Memory B cell (primary cell): ENCODE measurements around the gene ADD1.
"Not testable (repeated sequence)": the region's sequence is repeated elsewhere in the genome, so short reads cannot be mapped to it uniquely, and the experiment has no call there.

Source experiments
- ATAC-seq: fragments of 150-1000 bp; cut with Tn5 transposase; 2 replicates; pipeline ENCODE4 v1.10.0; 2021; ENCODE audit warnings: low read depth, mild to moderate bottlenecking, moderate library complexity
- DNase-seq, 2 donors: peaks; one replicate each; pipeline ENCODE4 v3.0.0; 2022; ENCODE audit warnings: low spot score in 2 of 2
- H3K27ac Mint-ChIP-seq: one replicate; pipeline ENCODE4 v1.8.0; 2022; ENCODE audit warnings: mild to moderate bottlenecking, moderate library complexity, mixed read lengths
- H3K27me3 Mint-ChIP-seq: one replicate; pipeline ENCODE4 v1.8.0; 2022; ENCODE audit warnings: mixed read lengths
- H3K36me3 Mint-ChIP-seq: one replicate; pipeline ENCODE4 v1.8.0; 2022; ENCODE audit warnings: mild to moderate bottlenecking, mixed read lengths
- H3K4me1 Mint-ChIP-seq: one replicate; pipeline ENCODE4 v1.8.0; 2022; ENCODE audit warnings: mixed read lengths
- H3K4me3 Mint-ChIP-seq: one replicate; pipeline ENCODE4 v1.8.0; 2022; ENCODE audit warnings: mild to moderate bottlenecking, moderate library complexity, mixed read lengths
- H3K9me3 Mint-ChIP-seq: one replicate; pipeline ENCODE4 v1.8.0; 2022; ENCODE audit warnings: mixed read lengths

ADD1 gene

GRCh38 chr4:2922453-2923101 lies 78.9 kb downstream of the ADD1 start:
- Mint-ChIP-seq H3K27ac (peak overlapping the region; percentile 99), H3K4me1 (peaks cover 46% of the 10 kb centered on the region), H3K36me3 (peaks cover 38% of the 10 kb centered on the region), H3K4me3 (peak overlapping the region; percentile 65)
- ATAC-seq (peak; percentile 24), DNase-seq (peak; percentile 42 to 54)
- not testable (repeated sequence) for H3K9me3 Mint-ChIP-seq, H3K27me3 Mint-ChIP-seq

GRCh38 chr4:2923141-2923551 lies 79.5 kb downstream of the ADD1 start:
- Mint-ChIP-seq H3K9me3 (peaks cover 3% of the 10 kb centered on the region), H3K27ac (peak overlapping the region; percentile 99), H3K4me3 (peak overlapping the region; percentile 65), H3K4me1 (peaks cover 42% of the 10 kb centered on the region), H3K27me3 (no peaks in the 10 kb centered on the region), H3K36me3 (peaks cover 42% of the 10 kb centered on the region)
- DNase-seq (no peak), ATAC-seq (no peak)

GRCh38 chr4:2923668-2924173 lies 80.1 kb downstream of the ADD1 start:
- Mint-ChIP-seq H3K27me3 (no peaks in the 10 kb centered on the region), H3K27ac (peak overlapping the region; percentile 99), H3K36me3 (peaks cover 43% of the 10 kb centered on the region), H3K9me3 (peaks cover 3% of the 10 kb centered on the region), H3K4me3 (peak overlapping the region; percentile 62), H3K4me1 (peaks cover 36% of the 10 kb centered on the region)
- no peak for ATAC-seq
- no peak for DNase-seq

- DNase-seq (no peak), ATAC-seq (no peak)
- Mint-ChIP-seq H3K9me3 (peaks cover 3% of the 10 kb centered on the region), H3K27ac (peak overlapping the region; percentile 99), H3K27me3 (no peaks in the 10 kb centered on the region), H3K36me3 (peaks cover 44% of the 10 kb centered on the region), H3K4me1 (peaks cover 36% of the 10 kb centered on the region), H3K4me3 (no peak overlapping the region)
These were observed 80.6 kb downstream of the ADD1 start for GRCh38 chr4:2924286-2924685.

- H3K9me3 Mint-ChIP-seq, result peaks cover under 1% of the 10 kb centered on the region
- peak overlapping the region; percentile 24 for H3K27ac Mint-ChIP-seq
- no peaks in the 10 kb centered on the region for H3K27me3 Mint-ChIP-seq
- ATAC-seq (no peak), DNase-seq (no peak)
- peaks cover 38% of the 10 kb centered on the region for H3K36me3 Mint-ChIP-seq
- peaks cover 33% of the 10 kb centered on the region for H3K4me1 Mint-ChIP-seq
- H3K4me3 Mint-ChIP-seq, result no peak overlapping the region
These were observed 81.2 kb downstream of the ADD1 start for GRCh38 chr4:2924765-2925301.

- H3K27ac Mint-ChIP-seq, result no peak overlapping the region
- H3K36me3 Mint-ChIP-seq, result peaks cover 34% of the 10 kb centered on the region
These were observed 81.9 kb downstream of the ADD1 start for GRCh38 chr4:2925496-2925895.

GRCh38 chr4:2925931-2926860 lies 82.6 kb downstream of the ADD1 start:
- DNase-seq (no peak), ATAC-seq (no peak)
- Mint-ChIP-seq H3K9me3 (no peaks in the 10 kb centered on the region), H3K4me1 (peaks cover 29% of the 10 kb centered on the region), H3K27me3 (no peaks in the 10 kb centered on the region), H3K36me3 (peaks cover 31% of the 10 kb centered on the region), H3K27ac (no peak overlapping the region), H3K4me3 (no peak overlapping the region)

More at GRCh38 chr4:2925496-2925895, 81.9 kb downstream of the ADD1 start:
- H3K4me3 Mint-ChIP-seq, result no peak overlapping the region
- H3K4me1 Mint-ChIP-seq, result peaks cover 27% of the 10 kb centered on the region
- no peaks in the 10 kb centered on the region for H3K9me3 Mint-ChIP-seq
- H3K27me3 Mint-ChIP-seq, result no peaks in the 10 kb centered on the region
- no peak for DNase-seq
- no peak for ATAC-seq

- Mint-ChIP-seq H3K4me3 (no peak overlapping the region), H3K27ac (peak overlapping the region; percentile 35), H3K27me3 (no peaks in the 10 kb centered on the region), H3K9me3 (no peaks in the 10 kb centered on the region), H3K36me3 (peaks cover 25% of the 10 kb centered on the region), H3K4me1 (peaks cover 27% of the 10 kb centered on the region)
- ATAC-seq (no peak), DNase-seq (no peak)
These were observed 83.5 kb downstream of the ADD1 start for GRCh38 chr4:2927016-2927695.

GRCh38 chr4:2927696-2928075 lies 84.0 kb downstream of the ADD1 start:
- ATAC-seq (no peak), DNase-seq (no peak)
- Mint-ChIP-seq H3K4me3 (no peak overlapping the region), H3K9me3 (no peaks in the 10 kb centered on the region), H3K27me3 (no peaks in the 10 kb centered on the region), H3K27ac (peak overlapping the region; percentile 35), H3K4me1 (peaks cover 25% of the 10 kb centered on the region), H3K36me3 (peaks cover 25% of the 10 kb centered on the region)

- Mint-ChIP-seq H3K9me3 (no peaks in the 10 kb centered on the region), H3K36me3 (peaks cover 22% of the 10 kb centered on the region), H3K4me1 (peaks cover 26% of the 10 kb centered on the region), H3K27ac (peak overlapping the region; percentile 35), H3K4me3 (no peak overlapping the region), H3K27me3 (no peaks in the 10 kb centered on the region)
- DNase-seq (no peak), ATAC-seq (no peak)
These were observed 84.9 kb downstream of the ADD1 start for GRCh38 chr4:2928242-2929176.

- DNase-seq, result no peak
- peaks cover 25% of the 10 kb centered on the region for H3K4me1 Mint-ChIP-seq
- no peak overlapping the region for H3K27ac Mint-ChIP-seq
- H3K9me3 Mint-ChIP-seq, result no peaks in the 10 kb centered on the region
- no peak overlapping the region for H3K4me3 Mint-ChIP-seq
- no peak for ATAC-seq
- peaks cover 20% of the 10 kb centered on the region for H3K36me3 Mint-ChIP-seq
- H3K27me3 Mint-ChIP-seq, result no peaks in the 10 kb centered on the region
These were observed 85.8 kb downstream of the ADD1 start for GRCh38 chr4:2929469-2929868.

GRCh38 chr4:2930135-2930757 lies 86.6 kb downstream of the ADD1 start:
- Mint-ChIP-seq H3K27ac (peak overlapping the region; percentile 86), H3K4me3 (no peak overlapping the region), H3K9me3 (no peaks in the 10 kb centered on the region), H3K27me3 (no peaks in the 10 kb centered on the region), H3K36me3 (peaks cover 20% of the 10 kb centered on the region), H3K4me1 (peaks cover 25% of the 10 kb centered on the region)
- ATAC-seq (no peak), DNase-seq (no peak)
